Adrenal gland (tissue), 5 donors: ENCODE results near the gene MC1R.

ENCODE experiments used
- CTCF ChIP-seq, 6 experiments: fragments of 450-650 bp in 4 of 6; fragments of 200-600 bp in 2 of 6; sonication (generic) in 1 of 6; IDR thresholded peaks; 1 replicate in 5 of 6; 2 replicates in 1 of 6; pipeline versions ENCODE4 v1.5.1 to v1.8.0; 2016 to 2021; ENCODE audit warnings: antibody characterized with exemption in 6 of 6, mild to moderate bottlenecking in 2 of 6, moderate library complexity in 1 of 6
- POLR2A ChIP-seq, 2 donors: fragments of 450-650 bp; IDR thresholded peaks; one replicate each; pipeline ENCODE4 v1.6.1; 2017; ENCODE audit warnings: antibody characterized with exemption in 2 of 2, mild to moderate bottlenecking in 2 of 2, moderate library complexity in 1 of 2
- donor health status: DM: no; HTN: no; CAD: no.

- TF ChIP-seq CTCF (IDR thresholded peaks at IDR 0.05) (no peak), POLR2A (IDR thresholded peaks at IDR 0.05) (no peak)
These were observed 27.6 kb upstream of the MC1R start for GRCh38 chr16:89890886-89891657.
